Measurements from ENCODE around the gene ZNF474. TPM values are rescaled to one million over a fixed set of nuclear protein-coding genes. Genes with fewer than 3 reads are reported as not detected.

Gene ZNF474
- total RNA-seq, 1 donor = 0.09 TPM

- no peak for DNase-seq (ENCODE audit: low read depth)
- TF ChIP-seq, protein P1, sequence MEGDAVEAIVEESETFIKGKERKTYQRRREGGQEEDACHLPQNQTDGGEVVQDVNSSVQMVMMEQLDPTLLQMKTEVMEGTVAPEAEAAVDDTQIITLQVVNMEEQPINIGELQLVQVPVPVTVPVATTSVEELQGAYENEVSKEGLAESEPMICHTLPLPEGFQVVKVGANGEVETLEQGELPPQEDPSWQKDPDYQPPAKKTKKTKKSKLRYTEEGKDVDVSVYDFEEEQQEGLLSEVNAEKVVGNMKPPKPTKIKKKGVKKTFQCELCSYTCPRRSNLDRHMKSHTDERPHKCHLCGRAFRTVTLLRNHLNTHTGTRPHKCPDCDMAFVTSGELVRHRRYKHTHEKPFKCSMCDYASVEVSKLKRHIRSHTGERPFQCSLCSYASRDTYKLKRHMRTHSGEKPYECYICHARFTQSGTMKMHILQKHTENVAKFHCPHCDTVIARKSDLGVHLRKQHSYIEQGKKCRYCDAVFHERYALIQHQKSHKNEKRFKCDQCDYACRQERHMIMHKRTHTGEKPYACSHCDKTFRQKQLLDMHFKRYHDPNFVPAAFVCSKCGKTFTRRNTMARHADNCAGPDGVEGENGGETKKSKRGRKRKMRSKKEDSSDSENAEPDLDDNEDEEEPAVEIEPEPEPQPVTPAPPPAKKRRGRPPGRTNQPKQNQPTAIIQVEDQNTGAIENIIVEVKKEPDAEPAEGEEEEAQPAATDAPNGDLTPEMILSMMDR (IDR thresholded peaks at IDR 0.05; ENCODE audit: insufficient read depth, low read length) = no peak
- no peak overlapping the region for H3K4me3 ChIP-seq (ENCODE audit: low read depth, low read length)
Observed at GRCh38 chr5:122118356-122118948, 10.9 kb upstream of the ZNF474 start.

- no peak overlapping the region for H3K4me3 ChIP-seq (ENCODE audit: low read depth, low read length)
- TF ChIP-seq, protein P1 (IDR thresholded peaks at IDR 0.05; ENCODE audit: insufficient read depth, low read length) = no peak
- DNase-seq (ENCODE audit: low read depth) = no peak
Observed at GRCh38 chr5:122119205-122119604, 10.1 kb upstream of the ZNF474 start.

DNA sequence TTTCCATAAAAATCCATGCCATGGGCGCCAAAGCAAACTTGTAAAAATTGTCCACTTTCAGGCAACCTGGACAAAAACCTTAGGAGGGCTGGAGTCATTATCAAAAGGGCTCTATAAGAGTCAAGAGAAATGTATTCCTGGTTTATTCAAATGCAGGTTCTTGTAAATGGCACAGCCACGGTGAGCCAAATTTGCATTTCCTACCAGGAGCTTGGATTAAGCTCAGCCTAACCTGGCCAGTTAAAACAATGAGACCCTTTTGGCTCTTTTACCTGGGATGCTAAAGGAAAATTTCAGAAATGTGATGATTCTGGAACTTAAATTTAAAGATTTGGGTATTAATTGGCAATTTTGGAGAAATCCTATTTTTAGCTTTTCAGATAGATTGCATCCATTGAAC is 8.9 kb upstream of the ZNF474 start:
- TF ChIP-seq, protein P1 (IDR thresholded peaks at IDR 0.05; ENCODE audit: insufficient read depth, low read length) = no peak
- DNase-seq (ENCODE audit: low read depth) = no peak
- H3K4me3 ChIP-seq (ENCODE audit: low read depth, low read length) = no peak overlapping the region

GRCh38 chr5:122120957-122121356 is 8.4 kb upstream of the ZNF474 start:
- no peak for DNase-seq (ENCODE audit: low read depth)
- H3K4me3 ChIP-seq (ENCODE audit: low read depth, low read length) = no peak overlapping the region
- TF ChIP-seq, protein P1 (IDR thresholded peaks at IDR 0.05; ENCODE audit: insufficient read depth, low read length) = no peak

GRCh38 chr5:122121479-122122465 is 7.6 kb upstream of the ZNF474 start:
- DNase-seq (ENCODE audit: low read depth) = no peak
- H3K4me3 ChIP-seq (ENCODE audit: low read depth, low read length) = no peak overlapping the region
- TF ChIP-seq, protein P1 (IDR thresholded peaks at IDR 0.05; ENCODE audit: insufficient read depth, low read length) = no peak

DNA sequence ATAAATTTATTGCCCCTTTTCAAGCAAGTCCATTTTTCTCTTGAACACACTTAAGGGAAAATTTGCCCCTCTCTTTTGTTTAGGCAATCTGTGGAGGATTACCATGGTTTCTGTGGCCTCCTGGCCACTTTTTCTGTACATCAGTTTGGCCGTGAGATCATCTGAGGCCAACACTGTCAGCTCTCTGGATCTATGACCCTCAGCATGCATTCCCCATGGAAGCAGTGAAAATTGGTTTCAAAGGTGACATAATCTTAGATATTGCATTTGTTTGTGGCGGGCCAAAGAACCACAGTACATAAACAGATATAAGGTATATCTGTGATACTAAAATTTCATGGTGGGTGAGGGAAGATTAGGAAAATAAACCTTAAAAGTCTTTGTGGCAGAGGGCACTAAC is 4.6 kb upstream of the ZNF474 start:
- TF ChIP-seq, protein P1 (IDR thresholded peaks at IDR 0.05; ENCODE audit: insufficient read depth, low read length) = no peak
- H3K4me3 ChIP-seq (ENCODE audit: low read depth, low read length) = no peak overlapping the region
- DNase-seq (ENCODE audit: low read depth) = no peak
